ENCODE measurements around the gene CSNK1A1.
"Not testable (repeated sequence)": the region's sequence is repeated elsewhere in the genome, so short reads cannot be mapped to it uniquely, and the experiment has no call there.

The CSNK1A1 gene

DNA sequence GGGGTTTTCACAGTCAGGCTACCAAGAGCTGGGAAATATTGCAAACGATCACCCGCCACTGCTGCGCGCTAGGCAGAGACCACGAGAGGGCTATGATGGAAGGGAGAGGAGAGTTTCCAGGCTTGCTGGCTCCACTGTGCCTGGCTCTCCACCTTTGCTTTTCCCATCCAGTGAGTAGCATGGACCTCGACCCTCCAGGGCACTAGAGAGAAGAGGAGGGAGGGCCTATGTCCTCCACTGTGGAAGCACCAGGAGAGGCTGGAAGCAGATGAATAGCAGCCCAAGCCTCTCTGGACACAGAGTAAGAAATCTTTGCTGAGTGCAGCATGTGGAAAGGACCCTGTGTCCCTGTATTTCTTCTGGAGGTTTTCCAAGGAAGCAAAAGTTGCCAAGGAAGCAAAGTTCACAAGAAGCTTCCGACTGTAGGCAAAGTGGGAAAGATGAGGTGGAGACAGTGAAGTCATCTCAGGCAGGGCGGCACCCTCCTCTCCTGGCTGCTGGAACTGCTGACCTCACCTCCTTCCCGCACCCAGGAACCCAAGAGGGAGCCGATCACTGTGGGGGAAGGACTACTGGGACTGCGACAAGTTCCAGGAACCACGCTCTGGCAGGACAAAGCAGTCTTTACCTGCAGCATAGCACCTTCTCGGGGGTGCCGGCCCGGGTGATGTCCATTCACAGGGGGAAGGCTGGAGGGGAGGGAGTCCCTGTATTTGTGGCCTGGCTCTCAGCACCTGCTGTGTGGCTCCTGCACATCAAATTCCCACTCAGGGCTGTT lies 79.6 kb downstream of the CSNK1A1 start:
- TF ChIP-seq TAF1 (IDR thresholded peaks at IDR 0.05; ENCODE audit: low read depth, low read length) (no peak), SPI1 (IDR thresholded peaks at IDR 0.05; ENCODE audit: low read depth, low read length) (no peak), PAX5 (IDR thresholded peaks at IDR 0.05; ENCODE audit: insufficient read depth, low read length, severe bottlenecking) (no peak), POLR2AphosphoS5 (IDR thresholded peaks at IDR 0.05; ENCODE audit: low read depth, low read length) (no peak), POLR2A (IDR thresholded peaks at IDR 0.05; ENCODE audit: low read depth, low read length) (no peak), POU2F2 (IDR thresholded peaks at IDR 0.05; ENCODE audit: low read depth, low read length) (no peak)
- DNase-seq (ENCODE audit: insufficient read length, low spot score), result no peak
- FAIRE-seq, result no peak

DNA sequence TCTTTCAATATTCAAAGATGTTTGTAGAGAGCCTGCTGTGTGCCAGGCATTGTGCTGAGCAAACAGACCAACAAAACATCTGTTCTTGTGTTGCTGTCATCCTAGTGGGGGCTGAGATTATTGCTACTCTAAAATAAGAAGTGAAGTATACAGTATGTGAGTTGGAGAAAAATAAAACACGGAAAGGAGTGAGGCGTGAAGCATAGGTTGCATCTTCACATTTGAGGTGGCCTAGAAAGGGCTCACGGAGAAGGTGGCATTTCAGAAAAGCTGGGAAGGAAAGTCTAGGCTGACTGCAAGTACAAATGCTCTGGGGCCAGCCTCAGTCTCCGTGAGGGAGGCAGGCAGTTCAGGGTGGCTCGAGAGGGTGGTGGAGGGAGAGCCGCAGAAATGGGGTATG lies 80.3 kb downstream of the CSNK1A1 start:
- FAIRE-seq, result no peak
- no peak for TF ChIP-seq PAX5 (IDR thresholded peaks at IDR 0.05; ENCODE audit: insufficient read depth, low read length, severe bottlenecking)
- TF ChIP-seq POU2F2 (IDR thresholded peaks at IDR 0.05; ENCODE audit: low read depth, low read length), result no peak
- no peak for TF ChIP-seq SPI1 (IDR thresholded peaks at IDR 0.05; ENCODE audit: low read depth, low read length)
- no peak for DNase-seq (ENCODE audit: insufficient read length, low spot score)

DNA sequence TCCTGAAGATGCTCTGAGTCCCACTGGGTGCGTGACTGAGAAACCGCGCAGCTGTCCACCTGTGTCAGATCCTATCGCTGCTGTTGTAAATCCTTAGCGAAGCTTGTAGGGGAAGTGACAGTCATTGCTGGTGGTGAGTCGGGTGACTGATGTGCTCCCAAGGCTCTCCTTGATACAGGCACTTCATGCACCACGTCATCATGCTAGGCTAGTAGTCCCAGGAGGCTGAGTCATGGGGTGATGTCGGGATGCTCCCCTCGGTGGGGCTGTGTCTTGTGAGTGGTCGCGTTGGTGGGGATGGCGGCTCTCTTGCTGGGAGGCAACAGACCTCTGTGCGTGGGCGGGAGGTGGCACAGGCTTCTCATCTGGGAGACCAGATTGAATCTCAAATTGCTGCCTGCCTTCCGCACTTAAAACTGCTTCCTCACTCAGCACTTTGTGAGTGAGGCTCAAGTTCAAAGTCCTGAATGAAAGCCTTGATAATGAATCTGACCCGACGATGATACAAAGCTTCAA lies 84.7 kb downstream of the CSNK1A1 start:
- FAIRE-seq (no peak), DNase-seq (ENCODE audit: insufficient read length, low spot score) (no peak)
- TF ChIP-seq POU2F2 (IDR thresholded peaks at IDR 0.05; ENCODE audit: low read depth, low read length) (no peak), POLR2A (IDR thresholded peaks at IDR 0.05; ENCODE audit: low read depth, low read length) (no peak), PAX5 (IDR thresholded peaks at IDR 0.05; ENCODE audit: insufficient read depth, low read length, severe bottlenecking) (no peak), POLR2AphosphoS5 (IDR thresholded peaks at IDR 0.05; ENCODE audit: low read depth, low read length) (no peak), SPI1 (IDR thresholded peaks at IDR 0.05; ENCODE audit: low read depth, low read length) (no peak), TAF1 (IDR thresholded peaks at IDR 0.05; ENCODE audit: low read depth, low read length) (no peak)

DNA sequence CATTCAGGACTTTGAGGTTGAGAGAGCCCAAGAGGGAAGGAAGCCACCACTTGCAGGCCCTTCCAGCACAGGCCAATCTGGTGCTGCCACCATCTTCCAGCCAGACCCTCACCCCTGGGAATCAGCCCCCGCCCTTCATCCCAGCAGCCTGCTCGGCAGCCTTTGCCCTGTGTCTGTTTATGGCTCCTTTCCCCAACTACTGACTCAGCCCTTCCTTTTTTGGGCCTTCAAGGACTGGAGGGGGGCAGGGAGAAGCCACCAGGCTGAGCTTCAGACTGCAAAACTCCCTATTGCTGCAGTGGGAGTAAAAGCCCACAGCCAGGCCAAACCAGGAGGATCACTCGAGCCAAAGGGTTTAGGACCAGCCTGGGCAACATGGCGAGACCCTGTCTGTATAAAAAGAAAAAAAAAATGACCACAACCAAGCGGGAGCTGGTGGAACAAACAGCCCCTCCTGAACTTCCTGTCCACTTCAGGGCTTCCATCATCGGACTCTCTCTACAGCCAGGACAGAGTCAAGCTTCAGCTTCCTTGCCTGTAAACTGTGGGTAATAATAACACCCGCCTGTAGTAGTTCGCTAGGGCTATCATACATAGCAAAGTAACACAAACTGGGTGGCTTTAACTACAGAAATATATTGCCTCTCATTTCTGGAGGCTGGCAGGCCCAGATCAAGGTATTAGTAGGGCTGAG lies 86.3 kb downstream of the CSNK1A1 start:
- TF ChIP-seq SPI1 (IDR thresholded peaks at IDR 0.05; ENCODE audit: low read depth, low read length) (no peak), POLR2A (IDR thresholded peaks at IDR 0.05; ENCODE audit: low read depth, low read length) (no peak)
- FAIRE-seq (no peak), DNase-seq (ENCODE audit: insufficient read length, low spot score) (no peak)

DNA sequence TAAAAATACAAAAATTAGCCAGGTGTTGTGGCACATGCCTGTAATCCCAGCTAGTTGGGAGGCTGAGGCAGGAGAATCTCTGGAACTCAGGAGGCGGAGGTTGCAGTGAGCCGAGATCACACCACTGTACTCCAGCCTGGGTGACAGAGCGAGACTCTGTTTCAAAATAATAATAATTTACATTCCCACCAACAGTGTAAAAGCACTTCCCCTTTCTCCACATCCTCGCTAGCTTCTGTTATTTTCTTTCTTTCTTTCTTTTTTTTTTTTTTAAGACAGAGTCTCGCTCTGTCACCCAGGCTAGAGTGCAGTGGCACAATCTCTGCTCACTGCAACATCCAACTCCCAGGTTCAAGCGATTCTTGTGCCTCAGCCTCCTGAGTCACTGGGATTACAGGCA lies 89.3 kb downstream of the CSNK1A1 start:
- FAIRE-seq, result not testable (repeated sequence)
- TF ChIP-seq SPI1 (IDR thresholded peaks at IDR 0.05; ENCODE audit: low read depth, low read length), result peak; percentile 30; the same call in 1 of the 2 replicates

DNA sequence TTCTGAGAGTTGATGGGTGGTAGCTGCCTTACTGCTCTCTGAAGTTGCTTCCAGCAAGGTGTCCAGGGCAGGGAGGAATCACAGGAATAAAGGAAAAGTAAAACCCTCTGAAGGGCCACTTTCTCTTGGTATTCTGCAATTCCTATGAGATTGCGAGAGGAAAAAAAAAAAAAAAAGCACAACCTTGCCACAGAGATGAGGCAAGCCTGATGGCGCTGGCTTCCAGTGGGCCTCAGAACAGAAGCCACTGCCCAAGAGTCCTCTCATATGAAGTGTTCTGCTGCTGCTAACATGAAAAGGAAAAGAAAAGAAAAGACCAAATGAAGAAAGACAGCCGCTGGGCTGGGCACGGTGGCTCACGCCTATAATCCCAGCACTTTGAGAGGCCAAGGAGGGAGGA lies 91.3 kb downstream of the CSNK1A1 start:
- FAIRE-seq, result no peak
- DNase-seq (ENCODE audit: insufficient read length, low spot score), result no peak
- TF ChIP-seq PAX5 (IDR thresholded peaks at IDR 0.05; ENCODE audit: insufficient read depth, low read length, severe bottlenecking) (no peak), TAF1 (IDR thresholded peaks at IDR 0.05; ENCODE audit: low read depth, low read length) (no peak)

More for the DNA sequence above, 89.3 kb downstream of the CSNK1A1 start:
- DNase-seq (ENCODE audit: insufficient read length, low spot score), result not testable (repeated sequence)

DNA sequence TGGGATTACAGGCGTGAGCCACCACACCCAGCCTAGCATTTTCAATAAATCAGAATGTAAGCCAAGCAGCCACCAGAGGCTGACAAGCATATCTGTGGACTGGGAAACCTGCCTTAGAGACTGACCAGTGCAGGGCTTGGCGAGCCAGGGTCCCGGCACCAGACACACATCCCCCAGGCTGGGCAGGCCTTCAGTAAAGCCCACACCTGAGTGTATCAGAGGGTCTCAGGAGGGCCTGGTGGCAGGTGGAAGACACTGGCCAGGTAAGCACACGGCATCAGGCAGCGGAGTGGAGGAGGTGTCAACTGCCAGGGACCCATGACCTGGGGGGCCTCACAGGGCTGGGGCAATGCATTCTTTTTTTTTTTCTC lies 93.9 kb downstream of the CSNK1A1 start:
- FAIRE-seq, result no peak
- no peak for DNase-seq (ENCODE audit: insufficient read length, low spot score)
- TF ChIP-seq PAX5 (IDR thresholded peaks at IDR 0.05; ENCODE audit: insufficient read depth, low read length, severe bottlenecking) (no peak), TAF1 (IDR thresholded peaks at IDR 0.05; ENCODE audit: low read depth, low read length) (no peak)

DNA sequence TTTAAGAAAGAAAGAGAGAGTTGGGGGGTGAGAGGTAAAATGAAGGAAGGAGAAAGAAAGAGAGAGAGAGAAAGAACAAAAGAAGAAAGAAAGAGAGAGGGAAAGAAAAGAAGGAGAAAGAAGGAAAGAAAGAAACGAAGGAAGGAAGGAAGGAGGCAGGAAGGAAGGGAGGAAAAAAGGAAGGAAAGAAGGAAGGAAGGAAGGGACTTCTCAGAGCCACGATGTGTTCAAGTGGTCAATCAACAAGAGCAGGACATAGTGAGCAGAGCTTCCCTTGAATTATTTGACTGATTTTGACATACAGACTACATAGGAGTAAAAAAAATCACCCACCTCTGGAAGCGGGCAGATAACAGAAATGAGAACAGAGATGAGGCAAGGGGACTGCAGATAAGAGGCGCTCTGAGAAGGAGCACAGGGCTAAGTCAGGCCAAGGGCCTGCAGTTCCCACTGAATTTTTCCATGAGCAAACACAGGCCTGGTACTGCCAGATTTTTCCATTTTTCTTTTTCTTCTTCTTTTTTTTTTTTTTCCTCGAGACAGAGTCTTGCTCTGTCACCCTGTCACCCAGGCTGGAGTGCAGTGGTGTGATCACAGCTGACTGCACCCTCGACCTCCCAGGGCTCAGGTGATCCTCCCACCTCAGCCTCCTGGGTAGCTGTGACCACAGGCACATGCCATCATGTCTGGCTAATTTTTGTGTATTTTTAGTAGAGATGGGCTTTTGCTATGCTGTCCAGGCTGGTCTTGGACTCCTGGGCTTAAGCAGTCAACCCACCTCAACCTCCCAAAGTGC lies 94.4 kb downstream of the CSNK1A1 start:
- FAIRE-seq, result no peak
- no peak for TF ChIP-seq TAF1 (IDR thresholded peaks at IDR 0.05; ENCODE audit: low read depth, low read length)
- TF ChIP-seq PAX5 (IDR thresholded peaks at IDR 0.05; ENCODE audit: insufficient read depth, low read length, severe bottlenecking), result no peak
- no peak for TF ChIP-seq POU2F2 (IDR thresholded peaks at IDR 0.05; ENCODE audit: low read depth, low read length)
- no peak for TF ChIP-seq SPI1 (IDR thresholded peaks at IDR 0.05; ENCODE audit: low read depth, low read length)
- TF ChIP-seq POLR2AphosphoS5 (IDR thresholded peaks at IDR 0.05; ENCODE audit: low read depth, low read length), result no peak
- no peak for TF ChIP-seq POLR2A (IDR thresholded peaks at IDR 0.05; ENCODE audit: low read depth, low read length)

DNA sequence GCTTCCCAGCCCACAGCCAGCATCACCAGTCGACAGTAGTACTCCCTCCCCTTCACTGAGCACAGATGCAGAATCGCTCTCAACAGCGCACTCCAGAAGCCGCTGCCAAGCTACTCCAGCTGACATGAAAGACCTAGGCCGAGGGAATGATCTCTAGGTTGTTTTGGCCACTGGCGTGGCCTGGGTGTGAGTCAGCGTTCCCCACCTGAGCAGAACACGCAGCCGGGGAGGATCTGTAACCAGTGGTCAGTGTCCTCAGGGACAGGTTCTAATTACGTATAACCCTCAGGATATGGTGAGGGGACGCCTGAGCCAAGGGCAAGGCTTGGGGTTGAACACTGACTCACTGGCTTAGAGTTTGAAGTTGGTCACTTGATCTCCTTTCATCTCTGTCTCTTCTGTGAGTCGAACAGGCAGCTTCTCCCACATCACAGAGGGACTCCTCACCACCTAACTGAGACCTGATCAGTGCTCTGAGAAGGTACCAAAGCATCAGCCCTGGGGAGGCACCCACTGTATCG lies 95.3 kb downstream of the CSNK1A1 start:
- no peak for TF ChIP-seq PAX5 (IDR thresholded peaks at IDR 0.05; ENCODE audit: insufficient read depth, low read length, severe bottlenecking)
- no peak for TF ChIP-seq SPI1 (IDR thresholded peaks at IDR 0.05; ENCODE audit: low read depth, low read length)
- no peak for TF ChIP-seq POU2F2 (IDR thresholded peaks at IDR 0.05; ENCODE audit: low read depth, low read length)
- no peak for TF ChIP-seq TAF1 (IDR thresholded peaks at IDR 0.05; ENCODE audit: low read depth, low read length)
- no peak for TF ChIP-seq POLR2AphosphoS5 (IDR thresholded peaks at IDR 0.05; ENCODE audit: low read depth, low read length)
- no peak for TF ChIP-seq POLR2A (IDR thresholded peaks at IDR 0.05; ENCODE audit: low read depth, low read length)
- FAIRE-seq (no peak), DNase-seq (ENCODE audit: insufficient read length, low spot score) (no peak)

More for the DNA sequence above, 94.4 kb downstream of the CSNK1A1 start:
- DNase-seq (ENCODE audit: insufficient read length, low spot score), result no peak

Data from GM12891 (cell line).